ENCODE measurements around the gene KCNQ5.

DNA sequence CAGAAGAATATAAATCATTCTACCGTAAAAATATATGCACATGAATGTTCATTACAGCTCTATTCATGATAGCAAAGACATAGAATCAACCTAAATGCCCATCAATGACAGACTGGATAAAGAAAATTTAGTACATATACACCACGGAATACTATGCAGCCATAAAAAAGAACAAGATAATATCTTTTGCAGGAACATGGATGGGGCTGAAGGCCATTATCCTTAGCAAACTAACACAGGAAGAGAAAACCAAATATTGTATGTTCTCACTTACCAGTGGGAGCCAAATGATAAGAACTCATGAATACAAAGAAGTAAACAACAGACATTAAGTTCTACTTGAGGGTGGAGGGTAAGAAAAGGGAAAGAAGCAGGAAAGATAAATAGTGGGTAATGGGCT is 595.0 kb downstream of the KCNQ5 start:
- TF ChIP-seq, protein P1, sequence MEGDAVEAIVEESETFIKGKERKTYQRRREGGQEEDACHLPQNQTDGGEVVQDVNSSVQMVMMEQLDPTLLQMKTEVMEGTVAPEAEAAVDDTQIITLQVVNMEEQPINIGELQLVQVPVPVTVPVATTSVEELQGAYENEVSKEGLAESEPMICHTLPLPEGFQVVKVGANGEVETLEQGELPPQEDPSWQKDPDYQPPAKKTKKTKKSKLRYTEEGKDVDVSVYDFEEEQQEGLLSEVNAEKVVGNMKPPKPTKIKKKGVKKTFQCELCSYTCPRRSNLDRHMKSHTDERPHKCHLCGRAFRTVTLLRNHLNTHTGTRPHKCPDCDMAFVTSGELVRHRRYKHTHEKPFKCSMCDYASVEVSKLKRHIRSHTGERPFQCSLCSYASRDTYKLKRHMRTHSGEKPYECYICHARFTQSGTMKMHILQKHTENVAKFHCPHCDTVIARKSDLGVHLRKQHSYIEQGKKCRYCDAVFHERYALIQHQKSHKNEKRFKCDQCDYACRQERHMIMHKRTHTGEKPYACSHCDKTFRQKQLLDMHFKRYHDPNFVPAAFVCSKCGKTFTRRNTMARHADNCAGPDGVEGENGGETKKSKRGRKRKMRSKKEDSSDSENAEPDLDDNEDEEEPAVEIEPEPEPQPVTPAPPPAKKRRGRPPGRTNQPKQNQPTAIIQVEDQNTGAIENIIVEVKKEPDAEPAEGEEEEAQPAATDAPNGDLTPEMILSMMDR (IDR thresholded peaks at IDR 0.05): no peak
- TF ChIP-seq POLR2A (IDR thresholded peaks at IDR 0.05): no peak
